Midbrain (tissue), 1 donor: ENCODE measurements around the gene STX1B.
A peak's percentile ranks its signal among the peaks of the same experiment; 100 is the strongest.
"Not testable (repeated sequence)": the region's sequence is repeated elsewhere in the genome, so short reads cannot be mapped to it uniquely, and the experiment has no call there.

Experiments used
- DNase-seq: peaks from one replicate; lab custom pipeline; 2025; lab: John Stamatoyannopoulos, UW

STX1B gene

GRCh38 chr16:31013292-31013691 is 2.9 kb upstream of the STX1B start:
- not testable (repeated sequence) for DNase-seq

GRCh38 chr16:31011815-31012214 is 1.4 kb upstream of the STX1B start:
- not testable (repeated sequence) for DNase-seq

GRCh38 chr16:31009894-31010584 is 399 bp downstream of the STX1B start:
- no peak for DNase-seq

GRCh38 chr16:31009120-31009519 is 1.3 kb downstream of the STX1B start:
- no peak for DNase-seq

GRCh38 chr16:31008551-31008950 is 1.9 kb downstream of the STX1B start:
- no peak for DNase-seq

- DNase-seq = no peak
Measured at GRCh38 chr16:31008149-31008548, 2.3 kb downstream of the STX1B start.

GRCh38 chr16:31007684-31008083 is 2.8 kb downstream of the STX1B start:
- no peak for DNase-seq

- DNase-seq = no peak
Measured at GRCh38 chr16:31006589-31006988, 3.8 kb downstream of the STX1B start.

GRCh38 chr16:31006086-31006385 is 4.4 kb downstream of the STX1B start:
- no peak for DNase-seq

DNA sequence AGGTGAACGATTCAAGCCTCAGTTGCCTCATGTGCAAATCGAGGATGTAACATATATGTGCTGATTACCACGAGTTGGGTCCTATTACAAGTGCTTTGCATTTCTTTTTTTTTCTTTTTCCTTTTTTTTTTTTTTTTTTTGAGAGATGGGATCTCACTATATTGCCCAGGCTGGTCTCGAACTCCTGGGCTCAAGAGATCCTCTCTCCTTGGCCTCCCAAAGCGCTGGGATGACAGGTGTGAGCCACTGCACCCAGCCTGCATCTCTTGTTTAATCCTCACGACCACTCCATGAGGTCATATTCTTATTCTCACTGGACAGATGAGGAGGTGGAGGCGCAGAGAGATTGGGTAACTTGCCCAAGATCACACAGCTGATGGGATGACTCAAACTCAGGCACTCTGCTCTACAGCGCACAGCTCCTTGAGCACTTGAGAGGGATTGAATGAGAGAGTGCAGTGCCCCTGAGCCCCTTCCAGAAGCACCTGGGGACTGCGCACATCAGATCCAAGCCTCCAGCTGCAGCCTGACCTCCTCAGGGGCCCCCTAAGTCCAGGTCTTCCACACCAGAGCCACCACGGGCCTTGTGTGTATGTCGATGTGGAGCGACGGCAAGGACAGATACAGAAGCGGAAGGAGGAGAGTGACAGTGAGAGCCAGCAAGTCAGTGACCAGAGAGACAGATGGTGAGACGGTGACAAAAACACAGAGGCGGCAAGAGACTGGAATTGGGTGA is 4.9 kb downstream of the STX1B start:
- no peak for DNase-seq

DNA sequence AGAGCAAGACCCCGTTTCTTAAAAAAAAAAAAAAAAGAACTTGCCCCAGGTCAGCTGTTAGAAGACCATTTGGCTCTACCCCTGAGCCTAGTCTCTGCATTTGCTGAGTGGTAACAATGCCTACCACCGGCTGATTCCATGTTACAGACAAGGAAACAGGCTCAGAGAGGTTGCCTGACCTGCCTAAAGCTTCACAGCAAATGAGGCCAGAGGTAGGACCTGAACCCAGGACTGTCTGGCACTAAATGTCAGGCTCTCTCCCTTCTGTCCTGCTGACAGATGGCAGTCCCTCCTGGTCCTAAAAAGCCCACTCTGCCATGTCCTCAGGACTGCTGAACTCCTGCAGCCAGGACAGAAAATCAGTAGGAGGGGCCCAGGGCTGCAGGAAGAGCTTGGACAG is 5.8 kb downstream of the STX1B start:
- no peak for DNase-seq

DNA sequence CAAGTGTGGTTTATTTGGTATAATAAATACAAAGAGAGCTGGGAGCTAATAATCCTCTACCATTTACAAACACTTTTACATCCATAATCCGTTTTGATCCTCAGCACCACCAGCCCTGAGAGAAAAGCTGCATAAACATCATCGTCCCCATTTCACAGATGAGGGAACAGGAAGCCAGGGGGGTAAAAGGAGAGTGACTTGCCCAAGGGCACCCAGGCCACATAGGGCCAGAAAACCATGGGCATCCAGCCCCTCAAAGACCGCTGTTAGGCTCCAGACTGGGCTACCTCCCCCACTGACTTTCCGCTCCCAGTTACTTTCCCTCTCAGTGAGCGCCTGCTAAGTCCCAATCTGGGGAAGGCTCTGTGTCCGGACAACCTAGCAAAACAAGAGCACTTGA is 6.7 kb downstream of the STX1B start:
- DNase-seq = no peak

DNA sequence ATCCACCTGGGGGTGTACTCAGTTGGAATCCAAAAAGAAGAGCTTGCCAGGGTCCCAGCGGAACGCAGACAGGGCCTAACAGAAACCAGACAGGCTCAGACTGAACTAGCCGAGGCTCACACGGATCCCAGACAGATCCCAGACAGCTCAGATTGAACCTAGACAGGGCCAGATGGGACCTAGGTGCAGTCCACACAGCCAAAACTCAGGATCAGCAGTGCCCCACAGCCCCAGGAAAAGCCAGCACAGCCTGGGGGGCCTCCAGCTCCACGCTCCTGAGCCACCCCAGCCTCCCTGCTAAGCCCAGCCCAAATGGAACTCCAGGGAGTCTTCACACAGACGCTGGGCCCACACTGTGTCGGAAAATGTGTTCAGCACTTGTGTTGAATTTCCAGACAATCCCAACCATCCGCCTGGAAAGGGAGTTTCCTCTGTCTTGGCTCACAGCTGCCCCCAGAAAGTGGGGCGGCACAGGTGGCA is 7.5 kb downstream of the STX1B start:
- no peak for DNase-seq

- no peak for DNase-seq
Measured at GRCh38 chr16:31002250-31002700, 8.2 kb downstream of the STX1B start.

GRCh38 chr16:31001507-31002249 is 8.8 kb downstream of the STX1B start:
- DNase-seq = no peak

GRCh38 chr16:31000671-31001382 is 9.6 kb downstream of the STX1B start:
- no peak for DNase-seq

DNA sequence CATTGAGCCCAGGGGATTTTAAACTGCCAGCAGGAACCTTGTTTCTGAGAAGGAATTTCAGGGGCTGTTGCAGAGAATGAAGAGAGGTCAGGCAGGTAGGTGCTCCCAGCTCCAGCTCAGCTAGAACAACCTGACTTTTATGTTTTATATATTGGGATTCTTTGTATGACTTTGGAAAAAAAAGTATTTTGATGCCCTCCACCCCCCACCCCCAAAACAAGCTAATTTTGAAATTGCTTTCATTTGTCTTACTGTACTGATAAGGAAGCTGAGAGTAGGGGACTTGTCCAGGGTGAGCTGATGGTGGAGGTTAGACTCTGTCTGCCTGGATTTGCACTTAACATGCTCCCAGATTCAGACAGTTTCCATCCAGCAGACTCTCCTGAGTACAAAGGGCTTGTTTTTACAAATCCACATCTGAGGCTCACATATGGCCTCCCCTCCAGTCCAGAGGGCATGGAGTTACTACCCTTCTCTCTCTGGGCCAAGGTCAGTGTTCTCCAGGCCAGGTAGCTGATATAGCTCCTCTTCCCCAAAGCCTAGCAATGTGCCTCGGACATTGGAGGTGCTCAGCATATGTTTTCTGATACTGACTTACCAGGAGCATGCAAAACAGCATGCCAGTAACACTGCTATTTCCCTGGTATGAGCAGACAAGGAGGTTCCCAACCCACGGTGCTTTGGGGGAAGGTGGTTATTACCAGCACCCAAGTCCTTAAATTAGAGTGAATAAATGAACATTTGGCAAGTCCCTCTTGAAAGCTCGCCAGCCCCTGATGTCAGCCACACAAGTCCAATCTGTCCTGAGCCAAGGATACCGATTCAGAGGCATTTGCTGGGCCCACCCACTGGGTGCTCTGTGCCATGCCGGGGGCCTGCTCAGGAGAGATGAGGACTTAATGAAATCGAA is 11.3 kb downstream of the STX1B start:
- DNase-seq = no peak

DNA sequence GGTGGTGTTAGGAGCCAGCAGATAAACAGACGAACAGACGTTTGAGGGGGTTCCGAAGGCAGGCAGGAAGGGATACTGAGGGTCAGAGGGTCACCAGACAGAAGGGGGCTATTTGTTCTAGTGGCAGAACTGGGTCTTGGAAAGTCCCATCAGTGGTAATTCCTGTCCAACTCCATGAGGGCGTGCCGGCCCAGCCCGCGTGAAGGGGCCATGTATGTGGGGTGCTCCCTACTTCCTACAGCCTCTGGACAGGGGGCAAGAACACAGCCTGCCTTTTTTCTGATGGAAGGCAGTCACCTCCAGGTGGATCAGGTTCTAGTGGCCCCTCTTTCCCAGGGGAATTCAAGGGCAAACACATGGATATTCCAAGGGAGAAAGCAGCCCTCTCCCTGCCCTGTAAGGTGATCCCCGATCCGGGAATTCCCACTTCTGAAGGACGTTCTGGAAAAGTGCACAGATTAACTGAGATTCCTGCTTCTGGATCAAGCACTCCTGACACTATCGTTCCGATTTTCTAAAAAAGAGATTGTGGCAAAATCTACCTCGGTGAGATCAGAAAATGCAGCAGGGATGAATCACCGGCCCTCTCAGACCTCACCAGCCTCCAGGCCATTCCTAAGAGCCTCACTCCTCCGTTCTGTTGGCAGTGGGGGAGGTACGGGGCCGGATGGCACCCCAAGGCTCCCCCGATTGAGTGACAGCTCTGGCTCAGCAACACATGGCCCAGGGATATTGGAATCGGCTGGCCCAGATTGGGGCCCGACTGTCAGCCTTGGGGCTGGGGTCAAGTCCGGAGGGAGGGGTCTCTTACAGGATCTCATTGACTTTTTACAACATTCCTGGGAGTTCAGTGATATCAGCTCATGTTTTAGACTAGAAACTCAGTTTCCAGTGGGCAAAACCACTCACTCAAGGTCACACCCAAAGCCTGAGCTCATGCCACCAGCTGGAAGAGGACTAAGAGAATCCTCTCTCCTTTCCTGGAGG is 12.4 kb downstream of the STX1B start:
- no peak for DNase-seq

- peak; percentile 7 for DNase-seq
Measured at GRCh38 chr16:30996985-30997724, 13.3 kb downstream of the STX1B start.
